GM12874 (cell line): ENCODE data around the gene HAPLN3.

ENCODE experiments used
- TF ChIP-seq, protein P1 (sequence below): IDR thresholded peaks from 2 replicates; pipeline ENCODE4 v1.5.1; 2011; ENCODE audit warnings: low read depth, mild to moderate bottlenecking, control low read depth, low read length, moderate library complexity; ENCODE audit not compliant: insufficient read depth

The HAPLN3 gene

DNA sequence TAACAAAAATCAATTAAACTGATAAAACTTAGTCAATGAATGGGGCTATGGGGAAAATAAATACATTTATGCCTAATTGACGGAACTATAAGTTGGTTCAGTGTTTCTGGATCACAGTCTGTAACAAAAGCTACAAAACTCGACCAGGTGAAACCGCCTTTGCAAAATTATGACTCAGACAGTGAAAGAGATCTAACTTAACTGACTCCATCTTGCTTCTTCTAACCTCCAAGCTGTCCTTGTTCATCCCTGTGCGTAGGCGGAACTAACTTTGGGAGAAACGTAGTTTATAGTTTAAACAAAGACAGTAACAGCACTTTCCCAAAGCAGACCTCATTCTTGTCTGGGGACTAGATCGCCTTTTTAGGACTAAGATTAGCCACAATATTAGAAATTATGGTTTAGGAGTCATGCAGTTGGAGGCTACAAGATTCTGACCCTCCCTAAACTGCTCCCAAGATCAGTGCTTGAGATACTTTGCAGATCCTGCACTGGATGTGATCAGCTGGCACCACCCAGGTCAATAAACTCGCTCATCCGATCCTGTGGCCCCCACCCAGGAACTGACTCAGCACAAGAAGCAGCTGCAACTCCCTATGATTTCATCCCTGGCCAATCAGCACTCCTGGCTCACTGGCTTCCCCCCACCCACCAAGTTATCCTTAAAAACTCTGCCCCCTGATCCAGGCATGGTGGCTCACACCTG lies 25.0 kb upstream of the HAPLN3 start:
- TF ChIP-seq, protein P1, sequence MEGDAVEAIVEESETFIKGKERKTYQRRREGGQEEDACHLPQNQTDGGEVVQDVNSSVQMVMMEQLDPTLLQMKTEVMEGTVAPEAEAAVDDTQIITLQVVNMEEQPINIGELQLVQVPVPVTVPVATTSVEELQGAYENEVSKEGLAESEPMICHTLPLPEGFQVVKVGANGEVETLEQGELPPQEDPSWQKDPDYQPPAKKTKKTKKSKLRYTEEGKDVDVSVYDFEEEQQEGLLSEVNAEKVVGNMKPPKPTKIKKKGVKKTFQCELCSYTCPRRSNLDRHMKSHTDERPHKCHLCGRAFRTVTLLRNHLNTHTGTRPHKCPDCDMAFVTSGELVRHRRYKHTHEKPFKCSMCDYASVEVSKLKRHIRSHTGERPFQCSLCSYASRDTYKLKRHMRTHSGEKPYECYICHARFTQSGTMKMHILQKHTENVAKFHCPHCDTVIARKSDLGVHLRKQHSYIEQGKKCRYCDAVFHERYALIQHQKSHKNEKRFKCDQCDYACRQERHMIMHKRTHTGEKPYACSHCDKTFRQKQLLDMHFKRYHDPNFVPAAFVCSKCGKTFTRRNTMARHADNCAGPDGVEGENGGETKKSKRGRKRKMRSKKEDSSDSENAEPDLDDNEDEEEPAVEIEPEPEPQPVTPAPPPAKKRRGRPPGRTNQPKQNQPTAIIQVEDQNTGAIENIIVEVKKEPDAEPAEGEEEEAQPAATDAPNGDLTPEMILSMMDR = no peak

DNA sequence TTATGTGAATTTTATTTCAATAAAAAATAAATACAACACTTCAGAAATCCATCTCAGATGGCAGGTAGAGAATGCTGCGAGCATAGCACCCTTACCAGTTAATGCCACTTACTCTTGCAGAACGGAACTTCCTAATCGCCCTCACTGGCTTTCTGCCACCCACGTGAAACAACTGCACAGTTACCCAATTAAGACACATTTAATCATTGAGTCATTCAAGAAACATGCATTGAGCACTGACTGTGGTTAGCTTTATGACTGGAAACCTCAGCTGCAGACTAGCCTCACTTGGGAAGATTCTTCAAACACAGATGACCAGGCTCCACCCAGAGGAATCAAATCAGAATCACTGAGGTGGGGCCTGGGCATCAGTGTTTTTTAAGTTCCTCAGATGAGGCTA lies 23.4 kb upstream of the HAPLN3 start:
- TF ChIP-seq, protein P1 = no peak

DNA sequence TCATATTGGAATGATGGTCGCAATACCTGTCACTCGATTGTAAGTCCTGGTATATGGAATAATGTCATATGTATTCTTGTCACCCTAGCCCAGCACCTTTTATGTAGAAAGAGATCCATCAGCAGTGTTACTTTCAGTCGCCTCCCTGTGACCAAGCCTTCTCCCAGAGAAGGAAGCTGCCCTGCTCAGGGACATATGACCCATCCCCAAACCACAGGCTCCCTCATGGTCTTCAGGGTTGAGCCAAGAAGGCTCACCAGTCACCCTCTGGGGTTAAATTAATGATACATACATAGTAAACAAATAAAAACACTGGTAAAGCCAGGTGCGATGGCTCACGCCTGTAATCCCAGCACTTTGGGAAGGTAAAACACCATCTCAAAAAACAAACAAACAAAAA lies 22.4 kb upstream of the HAPLN3 start:
- TF ChIP-seq, protein P1 = no peak

DNA sequence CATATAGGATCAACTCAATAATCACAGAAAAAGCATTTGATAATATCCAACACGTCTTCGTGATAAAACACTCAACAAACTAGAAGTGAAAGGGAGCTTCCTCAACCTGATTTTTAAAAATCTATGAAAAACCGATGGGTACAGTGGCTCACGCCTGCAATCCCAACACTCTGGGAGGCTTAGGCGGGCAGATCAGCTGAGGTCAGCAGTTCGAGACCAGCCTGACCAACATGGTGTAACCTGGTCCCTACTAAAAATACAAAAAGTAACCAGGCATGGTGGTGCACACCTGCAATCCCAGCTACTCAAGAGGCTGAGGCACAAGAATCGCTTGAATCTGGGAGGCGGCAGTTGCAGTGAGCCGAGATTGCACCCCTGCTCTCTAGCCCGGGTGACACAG lies 20.0 kb upstream of the HAPLN3 start:
- TF ChIP-seq, protein P1 = no peak

DNA sequence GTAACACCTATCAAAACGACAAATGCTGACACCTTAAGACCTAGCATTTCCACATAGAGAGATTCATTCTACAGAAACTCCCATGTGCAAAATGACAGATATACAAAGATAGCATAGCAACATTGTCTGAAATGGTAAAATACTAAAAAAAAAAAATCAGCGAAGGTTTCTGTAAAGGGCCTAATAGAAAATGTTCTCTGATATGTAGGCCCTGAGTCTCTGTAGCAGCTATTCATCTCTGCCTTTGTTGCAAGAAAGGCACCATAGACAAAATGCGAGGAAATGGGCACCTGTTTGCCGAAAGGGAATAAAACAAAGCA lies 18.5 kb upstream of the HAPLN3 start:
- TF ChIP-seq, protein P1 = no peak

DNA sequence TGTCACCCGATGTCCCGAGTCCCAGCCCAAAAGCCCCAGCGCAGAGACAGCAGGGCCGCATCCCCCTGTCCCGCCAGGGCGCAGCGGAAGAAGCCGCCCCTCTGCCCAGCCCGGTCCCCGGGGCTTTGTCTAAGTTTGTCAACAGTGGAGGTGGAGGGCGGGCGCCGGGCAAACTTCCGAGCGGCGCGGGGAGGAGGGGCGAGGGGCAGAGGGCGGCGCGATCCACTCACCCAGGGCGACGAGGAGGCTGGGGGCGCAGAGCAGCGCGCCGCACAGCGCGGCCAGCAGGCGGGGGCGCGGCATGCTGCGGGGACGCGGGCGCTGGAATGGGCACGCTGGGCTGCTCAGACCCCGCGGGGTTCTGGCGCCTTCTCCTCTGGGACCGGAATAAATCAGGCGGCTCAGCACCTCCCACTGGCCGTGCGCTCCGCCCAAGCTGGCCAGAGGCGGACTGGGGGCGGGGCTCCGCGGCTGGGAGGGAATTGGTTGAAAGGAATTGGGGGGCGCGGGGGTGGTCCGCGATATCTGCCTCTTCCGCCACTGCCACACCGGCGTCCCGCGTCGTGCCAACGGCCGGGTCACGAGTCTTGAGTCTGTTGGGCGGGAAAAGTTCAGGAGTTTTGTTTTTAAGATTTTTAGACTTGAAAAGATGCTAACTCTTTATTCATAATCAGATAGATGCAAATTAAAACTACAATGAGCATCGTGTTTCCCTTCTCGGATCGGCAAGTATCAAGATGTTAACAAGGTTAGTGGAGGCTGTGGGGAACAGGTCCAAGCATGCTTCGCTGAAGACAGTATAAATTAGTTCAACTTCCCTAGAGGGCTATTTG lies 17.9 kb upstream of the HAPLN3 start, which contains the start of gene MFGE8:
Gene MFGE8 (minus strand): TSS at position 363 of the 833 bp plus-strand sequence. CDS start 60 bp downstream, at position 303.
- TF ChIP-seq, protein P1 = no peak

DNA sequence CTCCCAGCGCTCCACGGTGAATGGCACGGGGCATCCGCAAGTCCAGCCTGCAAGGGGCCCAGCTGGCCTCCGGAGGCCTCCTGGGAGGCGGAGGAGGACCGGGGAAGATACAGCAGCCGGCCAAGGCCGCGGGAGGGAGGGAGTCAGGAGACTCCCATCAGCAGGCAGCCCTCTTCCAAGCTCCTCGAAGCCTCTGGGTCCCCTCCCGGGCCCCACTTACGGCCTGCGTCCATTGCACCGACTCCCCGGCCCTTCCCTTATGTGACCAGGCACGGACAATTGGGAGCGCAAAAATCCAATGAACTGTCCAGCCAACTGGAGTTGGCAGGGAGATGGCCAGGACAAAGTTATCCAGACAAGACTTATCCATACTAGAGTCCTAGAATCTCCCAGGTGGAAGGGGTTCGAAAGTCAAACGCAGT lies 17.2 kb upstream of the HAPLN3 start:
- TF ChIP-seq, protein P1 = no peak
